Breast epithelium (tissue), 4 donors: ENCODE results near the gene ANGEL1. TPM values are rescaled to one million over a fixed set of nuclear protein-coding genes. Genes with fewer than 3 reads are reported as not detected.

Experiments
- DNase-seq, 2 donors: peaks; one replicate each; pipeline ENCODE4 v3.0.0-alpha.2; 2019; ENCODE audit warnings: low spot score in 2 of 2
- H3K27ac ChIP-seq, 2 donors: fragments of 200-600 bp; sonication (generic) in 1 of 2; one replicate each; pipeline ENCODE4 v1.5.1; 2016 to 2019; ENCODE audit warnings: mild to moderate bottlenecking in 1 of 2
- H3K27me3 ChIP-seq, 2 donors: fragments of 200-600 bp; sonication (generic) in 1 of 2; one replicate each; pipeline versions ENCODE4 v1.5.1 to v1.6.0; 2017 to 2019; ENCODE audit warnings: control low read depth in 1 of 2, mild to moderate bottlenecking in 1 of 2
- H3K36me3 ChIP-seq: fragments of 200-600 bp; one replicate; pipeline ENCODE4 v1.5.1; 2019
- H3K4me1 ChIP-seq, 2 donors: fragments of 200-600 bp; sonication (generic); one replicate each; pipeline ENCODE4 v1.5.1; 2016 to 2019; ENCODE audit warnings: control low read depth in 1 of 2
- H3K4me3 ChIP-seq, 3 donors: fragments of 200-600 bp; sonication (generic); 1 replicate in 2 of 3; 2 replicates in 1 of 3; pipeline ENCODE4 v1.5.1; 2016 to 2019; ENCODE audit warnings: mild to moderate bottlenecking in 3 of 3, moderate library complexity in 2 of 3
- H3K9me3 ChIP-seq, 2 donors: fragments of 200-600 bp; sonication (generic) in 1 of 2; one replicate each; pipeline ENCODE4 v1.5.1; 2016 to 2019; ENCODE audit warnings: control low read depth in 1 of 2
- CTCF ChIP-seq, 3 donors: fragments of 450-650 bp; IDR thresholded peaks; one replicate each; pipeline ENCODE4 v1.5.1; 2016 to 2017; ENCODE audit warnings: antibody characterized with exemption in 3 of 3, mild to moderate bottlenecking in 3 of 3, moderate library complexity in 3 of 3
- POLR2A ChIP-seq: fragments of 450-650 bp; IDR thresholded peaks from one replicate; pipeline ENCODE4 v1.6.1; 2016; ENCODE audit warnings: antibody characterized with exemption, mild to moderate bottlenecking, moderate library complexity
- POLR2AphosphoS5 ChIP-seq, 3 donors: sonication (generic); formaldehyde crosslinking; IDR thresholded peaks; one replicate each; pipeline ENCODE4 v1.6.1; 2017; ENCODE audit warnings: antibody characterized with exemption in 3 of 3
- intact Hi-C: fragments of 100-400 bp; cut with DNase I; formaldehyde crosslinking; loops from one replicate; pipeline ENCODE4 v1.15.1; 2023; ENCODE audit warnings: low total_unique reads
- total RNA-seq, 3 donors: library from RNA; depleted of rRNA; stranded (reverse); fragments of >200 nt; gene quantifications; one replicate each; pipeline ENCODE4 v1.1.0, GENCODE V29; 2016

Gene ANGEL1
- total RNA-seq, 3 donors from 2014 or later, result 18.6 to 30.5 (median 24.7) TPM

- no peak within 1 kb of the TSS for H3K27ac ChIP-seq
- no peaks in the 10 kb centered on the region for H3K27me3 ChIP-seq
- H3K4me3 ChIP-seq, result no peak within 1 kb of the TSS
- intact Hi-C loops, result no loop called here
- no peaks in the 10 kb centered on the region for H3K36me3 ChIP-seq
- no peak for DNase-seq
- peaks cover 0 to 14% of the 10 kb centered on the region in 2 donors for H3K4me1 ChIP-seq
- TF ChIP-seq POLR2A (no peak), CTCF (IDR thresholded peaks at IDR 0.05) (no peak), POLR2AphosphoS5 (IDR thresholded peaks at IDR 0.05) (no peak)
- H3K9me3 ChIP-seq, result no peaks in the 10 kb centered on the region
These were observed 13.4 kb upstream of the ANGEL1 start, which contains the start of gene LRRC74A for GRCh38 chr14:76826122-76826521. LRRC74A (plus strand) TSS chr14:76826408; CDS start chr14:76826698, 290 bp downstream.

- Histone ChIP-seq H3K4me3 (no peak overlapping the region), H3K36me3 (no peaks in the 10 kb centered on the region), H3K27me3 (no peaks in the 10 kb centered on the region), H3K4me1 (no peaks in the 10 kb centered on the region), H3K27ac (no peak overlapping the region), H3K9me3 (no peaks in the 10 kb centered on the region)
- DNase-seq, result no peak
- TF ChIP-seq CTCF (IDR thresholded peaks at IDR 0.05) (no peak), POLR2AphosphoS5 (IDR thresholded peaks at IDR 0.05) (no peak), POLR2A (no peak)
- intact Hi-C loops, result no loop called here
These were observed 8.0 kb upstream of the ANGEL1 start for GRCh38 chr14:76820700-76821099.

GRCh38 chr14:76814726-76815645 lies 2.3 kb upstream of the ANGEL1 start:
- peak overlapping the region; percentile 10 to 40 for H3K27ac ChIP-seq
- intact Hi-C loops, result no loop called here

GRCh38 chr14:76812093-76812421 lies 625 bp downstream of the ANGEL1 start:
- intact Hi-C loops, result loop anchor here (2.0 kb wide), 1 partner anchor 23 kb away; no protein-coding TSS in a partner anchor
- Histone ChIP-seq H3K4me1 (peaks cover 0 to 9% of the 10 kb centered on the region in 2 donors), H3K9me3 (no peaks in the 10 kb centered on the region), H3K27me3 (no peaks in the 10 kb centered on the region), H3K27ac (peak overlapping the region; percentile 86 to 97), H3K4me3 (peak overlapping the region; percentile 64 to 98 (median 92)), H3K36me3 (no peaks in the 10 kb centered on the region)
- DNase-seq, result peak in 1 of 2 donors; percentile 30
- TF ChIP-seq CTCF (IDR thresholded peaks at IDR 0.05) (no peak), POLR2AphosphoS5 (IDR thresholded peaks at IDR 0.05) (no peak)

More at GRCh38 chr14:76814726-76815645, 2.3 kb upstream of the ANGEL1 start:
- H3K9me3 ChIP-seq, result no peaks in the 10 kb centered on the region
- no peak for DNase-seq
- no peak overlapping the region for H3K4me3 ChIP-seq
- no peaks in the 10 kb centered on the region for H3K27me3 ChIP-seq
- peaks cover 0 to 9% of the 10 kb centered on the region in 2 donors for H3K4me1 ChIP-seq
- no peak for TF ChIP-seq POLR2A
- no peak for TF ChIP-seq CTCF (IDR thresholded peaks at IDR 0.05)
- no peak for TF ChIP-seq POLR2AphosphoS5 (IDR thresholded peaks at IDR 0.05)
- no peaks in the 10 kb centered on the region for H3K36me3 ChIP-seq

- Histone ChIP-seq H3K4me3 (peak overlapping the region; percentile 64 to 98 (median 92)), H3K9me3 (no peaks in the 10 kb centered on the region), H3K27ac (peak overlapping the region; percentile 6 to 86), H3K27me3 (no peaks in the 10 kb centered on the region), H3K36me3 (no peaks in the 10 kb centered on the region), H3K4me1 (peaks cover 0 to 9% of the 10 kb centered on the region in 2 donors)
- DNase-seq, result no peak
- intact Hi-C loops, result no loop called here
- no peak for TF ChIP-seq CTCF (IDR thresholded peaks at IDR 0.05)
These were observed 1.1 kb downstream of the ANGEL1 start for GRCh38 chr14:76811561-76811960.
